Measurements from ENCODE around the gene CAMKMT. TPM values are rescaled to one million over a fixed set of nuclear protein-coding genes. Genes with fewer than 3 reads are reported as not detected.

Gene CAMKMT
- total RNA-seq, 1 experiment from 2014 or later: 12.5 TPM

DNA sequence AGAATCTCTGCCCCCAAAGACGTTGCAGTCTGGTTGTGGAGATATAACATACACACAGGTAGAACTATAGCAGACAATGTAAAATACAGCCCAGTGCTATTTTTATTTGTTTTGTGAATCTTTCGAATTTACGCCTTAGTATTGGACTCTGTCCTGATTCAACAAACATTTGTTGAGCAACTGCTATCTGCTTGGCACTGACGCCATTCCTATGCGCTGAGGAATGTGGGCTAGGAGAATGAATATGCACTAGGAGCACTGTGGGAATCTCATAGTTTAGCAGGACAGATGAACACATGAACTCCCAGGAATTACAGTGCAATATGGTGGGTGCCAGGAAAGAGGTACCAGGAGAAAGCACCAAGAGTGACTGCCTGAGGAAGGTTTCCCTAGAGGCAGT lies 398.1 kb downstream of the CAMKMT start:
- BruUV-seq (replicated peaks): no TSS peak
- no peaks in the 10 kb centered on the region for H3K36me3 ChIP-seq (ENCODE audit: insufficient read depth, low read length, poor library complexity, severe bottlenecking)
- ChIA-PET POLR2A (ENCODE audit: low non-redundant PET) (no interaction called here), CTCF (no interaction called here)
- H3K4me1 ChIP-seq (ENCODE audit: insufficient read depth, low read length, poor library complexity, severe bottlenecking): no peaks in the 10 kb centered on the region
- H3K27ac ChIP-seq (ENCODE audit: low read depth, low read length, poor library complexity, severe bottlenecking): no peak overlapping the region
- H3K9me3 ChIP-seq (ENCODE audit: low read depth, low read length, poor library complexity, severe bottlenecking): no peaks in the 10 kb centered on the region
- TF ChIP-seq EZH2 (IDR thresholded peaks at IDR 0.05; ENCODE audit: borderline replicate concordance, low read depth, low read length, poor library complexity, severe bottlenecking): no peak
- TF ChIP-seq, protein P1, sequence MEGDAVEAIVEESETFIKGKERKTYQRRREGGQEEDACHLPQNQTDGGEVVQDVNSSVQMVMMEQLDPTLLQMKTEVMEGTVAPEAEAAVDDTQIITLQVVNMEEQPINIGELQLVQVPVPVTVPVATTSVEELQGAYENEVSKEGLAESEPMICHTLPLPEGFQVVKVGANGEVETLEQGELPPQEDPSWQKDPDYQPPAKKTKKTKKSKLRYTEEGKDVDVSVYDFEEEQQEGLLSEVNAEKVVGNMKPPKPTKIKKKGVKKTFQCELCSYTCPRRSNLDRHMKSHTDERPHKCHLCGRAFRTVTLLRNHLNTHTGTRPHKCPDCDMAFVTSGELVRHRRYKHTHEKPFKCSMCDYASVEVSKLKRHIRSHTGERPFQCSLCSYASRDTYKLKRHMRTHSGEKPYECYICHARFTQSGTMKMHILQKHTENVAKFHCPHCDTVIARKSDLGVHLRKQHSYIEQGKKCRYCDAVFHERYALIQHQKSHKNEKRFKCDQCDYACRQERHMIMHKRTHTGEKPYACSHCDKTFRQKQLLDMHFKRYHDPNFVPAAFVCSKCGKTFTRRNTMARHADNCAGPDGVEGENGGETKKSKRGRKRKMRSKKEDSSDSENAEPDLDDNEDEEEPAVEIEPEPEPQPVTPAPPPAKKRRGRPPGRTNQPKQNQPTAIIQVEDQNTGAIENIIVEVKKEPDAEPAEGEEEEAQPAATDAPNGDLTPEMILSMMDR (conservative IDR thresholded peaks at IDR 0.05; ENCODE audit: low read depth, low read length): no peak
- peaks cover 55% of the 10 kb centered on the region for H3K27me3 ChIP-seq (replicated peaks; ENCODE audit: insufficient read depth, low read depth, low read length, poor library complexity)
- intact Hi-C loops (cut with micrococcal nuclease; ENCODE audit: unreplicated experiment): no loop called here
- DNase-seq (ENCODE audit: low spot score): no peak
- H3K4me3 ChIP-seq (ENCODE audit: low read depth, low read length, poor library complexity, severe bottlenecking): no peak overlapping the region

DNA sequence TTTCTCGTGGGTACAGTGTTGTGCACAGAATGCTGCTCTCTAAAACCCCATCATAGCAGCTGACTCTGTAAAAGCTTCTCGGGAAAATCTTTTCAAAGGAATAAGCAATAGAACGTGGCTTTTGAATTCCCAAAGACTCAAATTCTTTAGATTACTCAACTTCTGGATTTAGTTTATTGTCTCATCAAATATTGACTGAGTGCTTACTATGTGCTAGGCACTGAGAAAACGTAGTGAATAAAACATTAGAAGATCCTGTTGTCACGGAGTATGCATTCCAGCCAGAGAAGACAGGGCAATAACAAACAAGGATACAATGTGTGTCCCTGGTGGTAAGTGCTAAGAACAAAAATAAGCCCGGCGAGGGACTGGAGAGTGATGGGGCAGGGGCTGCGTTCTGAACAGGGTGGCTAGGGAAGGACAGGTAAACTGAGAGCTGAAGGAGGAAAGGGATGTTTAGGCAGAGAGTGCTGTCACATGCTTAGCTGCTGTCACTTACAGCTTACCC lies 401.6 kb downstream of the CAMKMT start:
- no peaks in the 10 kb centered on the region for H3K36me3 ChIP-seq (ENCODE audit: insufficient read depth, low read length, poor library complexity, severe bottlenecking)
- TF ChIP-seq EZH2 (IDR thresholded peaks at IDR 0.05; ENCODE audit: borderline replicate concordance, low read depth, low read length, poor library complexity, severe bottlenecking): no peak
- TF ChIP-seq, protein P1 (conservative IDR thresholded peaks at IDR 0.05; ENCODE audit: low read depth, low read length): no peak
- CTCF ChIA-PET: no interaction called here
- intact Hi-C loops (cut with micrococcal nuclease; ENCODE audit: unreplicated experiment): no loop called here
- DNase-seq (ENCODE audit: low spot score): no peak
- peaks cover 89% of the 10 kb centered on the region for H3K27me3 ChIP-seq (replicated peaks; ENCODE audit: insufficient read depth, low read depth, low read length, poor library complexity)
- H3K9me3 ChIP-seq (ENCODE audit: low read depth, low read length, poor library complexity, severe bottlenecking): no peaks in the 10 kb centered on the region
- H3K27ac ChIP-seq (ENCODE audit: low read depth, low read length, poor library complexity, severe bottlenecking): no peak overlapping the region
- POLR2A ChIA-PET (ENCODE audit: low non-redundant PET): no interaction called here
- H3K4me3 ChIP-seq (ENCODE audit: low read depth, low read length, poor library complexity, severe bottlenecking): no peak overlapping the region
- no peaks in the 10 kb centered on the region for H3K4me1 ChIP-seq (ENCODE audit: insufficient read depth, low read length, poor library complexity, severe bottlenecking)
- no TSS peak for BruUV-seq (replicated peaks)

DNA sequence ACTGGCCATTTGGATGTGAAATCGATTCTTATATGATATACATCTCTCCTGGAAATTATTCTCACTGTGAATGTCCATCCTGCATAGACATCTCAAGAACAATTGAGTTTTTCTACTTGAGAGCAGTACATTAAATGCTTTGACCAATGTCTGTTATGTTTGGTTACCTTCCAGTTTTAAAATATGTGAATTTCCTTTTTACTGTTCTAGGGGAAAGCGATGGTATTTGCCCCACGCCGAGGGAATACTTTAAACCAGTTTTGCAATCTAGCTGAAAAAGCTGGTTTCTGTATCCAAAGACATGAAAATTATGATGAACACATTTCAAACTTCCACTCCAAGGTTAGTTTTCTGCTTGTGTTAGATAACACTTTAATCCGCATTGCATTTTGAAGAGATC lies 404.5 kb downstream of the CAMKMT start:
- Histone ChIP-seq H3K27ac (ENCODE audit: low read depth, low read length, poor library complexity, severe bottlenecking) (no peak overlapping the region), H3K4me1 (ENCODE audit: insufficient read depth, low read length, poor library complexity, severe bottlenecking) (peaks cover 16% of the 10 kb centered on the region), H3K27me3 (replicated peaks; ENCODE audit: insufficient read depth, low read depth, low read length, poor library complexity) (peaks cover 82% of the 10 kb centered on the region), H3K4me3 (ENCODE audit: low read depth, low read length, poor library complexity, severe bottlenecking) (no peak overlapping the region), H3K9me3 (ENCODE audit: low read depth, low read length, poor library complexity, severe bottlenecking) (no peaks in the 10 kb centered on the region), H3K36me3 (ENCODE audit: insufficient read depth, low read length, poor library complexity, severe bottlenecking) (no peaks in the 10 kb centered on the region)
- no peak for TF ChIP-seq EZH2 (IDR thresholded peaks at IDR 0.05; ENCODE audit: borderline replicate concordance, low read depth, low read length, poor library complexity, severe bottlenecking)
- TF ChIP-seq, protein P1 (conservative IDR thresholded peaks at IDR 0.05; ENCODE audit: low read depth, low read length): no peak
- intact Hi-C loops (cut with micrococcal nuclease; ENCODE audit: unreplicated experiment): no loop called here
- BruUV-seq (replicated peaks): no TSS peak
- no peak for DNase-seq (ENCODE audit: low spot score)
- POLR2A ChIA-PET (ENCODE audit: low non-redundant PET): no interaction called here
- CTCF ChIA-PET: no interaction called here
